HG03175 (cell line): ENCODE measurements around the gene IPPK.

Source experiments
- ATAC-seq: cut with Tn5 transposase; IDR thresholded peaks from one replicate; pipeline ENCODE4 v1.9.1; 2021; ENCODE audit warnings: mild to moderate bottlenecking, moderate library complexity; ENCODE audit not compliant: unreplicated experiment

IPPK gene

DNA sequence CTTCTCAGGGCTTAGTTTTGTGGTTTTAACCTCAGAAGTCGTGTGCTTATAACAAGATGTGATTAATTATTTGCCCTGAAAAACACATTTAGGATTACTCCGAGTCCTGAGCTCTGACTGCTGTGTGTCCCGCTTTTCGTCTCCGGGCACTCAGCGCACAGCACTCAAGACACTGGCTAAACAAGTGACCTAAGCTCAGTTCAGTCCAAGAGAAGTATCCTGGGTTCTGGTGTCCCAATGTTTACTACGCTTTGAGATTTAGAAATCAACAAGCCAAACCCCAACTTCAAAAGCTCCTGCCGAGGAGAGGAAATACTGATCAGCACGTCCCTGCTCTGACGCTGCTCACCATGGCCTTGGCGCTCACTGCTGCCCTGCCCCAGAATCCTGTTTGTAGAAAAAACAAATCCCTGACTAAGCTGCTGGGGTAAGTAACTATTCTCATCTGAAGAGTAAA, 53.2 kb downstream of the IPPK start:
- ATAC-seq, result no peak

DNA sequence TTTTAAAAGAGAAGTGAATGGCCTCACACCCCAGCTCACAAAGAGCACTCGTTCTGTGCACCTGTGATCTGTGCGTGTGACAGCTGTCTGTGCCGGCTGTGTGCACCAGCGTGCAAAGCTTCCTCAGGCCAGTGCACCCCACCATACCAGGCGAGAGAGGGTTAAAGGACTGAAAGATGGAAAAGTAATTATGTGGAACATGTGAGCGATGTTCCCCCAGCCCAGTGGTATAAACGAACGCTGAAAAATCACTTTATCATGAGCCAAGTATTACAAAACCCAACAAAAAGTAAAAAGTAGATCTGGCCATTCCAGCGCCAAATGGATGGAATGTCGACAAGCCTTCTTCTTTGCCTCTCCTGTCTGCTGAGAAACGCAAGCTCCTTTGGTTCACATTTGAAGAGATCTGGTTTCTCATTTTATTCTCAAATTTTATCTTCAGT, 53.7 kb downstream of the IPPK start:
- ATAC-seq, result no peak

DNA sequence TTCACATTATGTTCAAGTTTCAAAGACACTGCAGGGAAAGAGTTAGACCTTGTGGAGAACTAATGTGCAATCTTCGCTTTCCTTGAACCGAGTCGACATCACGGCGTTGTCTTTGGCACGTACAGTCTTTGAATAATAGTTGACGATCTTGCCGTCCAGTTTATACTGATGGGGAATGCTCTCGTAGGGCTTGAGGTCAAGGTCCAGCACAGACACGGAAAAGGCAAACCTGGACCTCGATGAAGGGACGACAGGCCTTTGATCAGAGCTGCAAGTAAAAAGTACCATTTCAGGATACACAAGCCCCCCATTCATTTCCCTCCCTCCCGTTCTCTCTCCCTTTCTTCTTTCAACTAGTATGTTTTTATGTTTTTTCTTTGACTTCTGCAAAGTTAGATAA, 54.1 kb downstream of the IPPK start:
- ATAC-seq, result no peak

DNA sequence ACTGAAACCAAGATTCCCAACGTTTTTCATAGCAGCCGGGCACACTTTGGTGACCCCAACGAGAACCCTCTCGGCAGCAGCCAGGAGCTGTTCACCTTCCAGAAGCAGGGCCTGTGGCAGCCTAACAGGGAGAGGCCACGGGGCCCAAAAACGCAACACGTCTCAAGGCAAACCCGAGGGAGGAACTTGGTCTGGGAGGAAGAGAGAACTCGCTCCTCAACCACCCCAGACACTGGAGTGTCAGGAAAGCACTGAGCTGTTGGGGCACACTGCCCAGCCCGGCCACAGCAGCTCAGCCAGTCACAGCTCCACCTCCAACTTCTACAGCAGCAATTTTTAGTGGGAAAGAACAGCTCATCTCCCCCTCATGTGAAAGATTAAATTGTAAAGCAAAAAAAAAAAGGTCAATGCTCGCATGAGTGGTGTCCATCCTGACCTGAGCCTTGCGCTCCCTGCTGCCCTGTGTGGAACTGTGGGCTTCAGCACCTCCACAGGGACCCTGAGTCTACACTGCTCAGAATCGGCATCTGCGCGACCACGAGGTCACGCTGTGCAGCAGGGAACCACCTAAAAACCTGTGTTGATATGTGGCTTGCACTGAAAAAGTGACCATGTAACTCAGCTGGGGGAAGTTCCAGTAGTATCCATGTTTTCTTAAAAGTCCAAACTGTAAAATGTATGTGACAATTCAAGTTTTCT, 55.0 kb downstream of the IPPK start:
- no peak for ATAC-seq

DNA sequence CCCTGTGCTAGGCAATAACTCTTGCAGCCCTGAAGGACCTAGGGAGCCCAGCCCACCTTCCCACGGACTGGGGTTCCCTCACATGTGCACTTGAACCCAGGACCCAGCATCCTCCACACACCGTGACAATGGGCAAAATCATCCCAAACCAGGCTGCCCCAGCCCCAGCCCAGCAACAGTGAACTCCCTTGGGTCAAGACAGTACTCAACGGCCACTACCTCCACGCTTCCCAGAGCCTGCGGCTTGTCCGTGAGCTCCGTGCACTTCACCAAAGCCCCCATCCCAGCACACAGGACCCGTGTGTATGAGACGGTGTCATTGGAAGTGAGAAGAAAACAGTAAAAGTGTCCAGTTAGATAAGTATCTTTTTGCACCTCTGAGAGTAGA, 55.8 kb downstream of the IPPK start:
- ATAC-seq, result no peak

DNA sequence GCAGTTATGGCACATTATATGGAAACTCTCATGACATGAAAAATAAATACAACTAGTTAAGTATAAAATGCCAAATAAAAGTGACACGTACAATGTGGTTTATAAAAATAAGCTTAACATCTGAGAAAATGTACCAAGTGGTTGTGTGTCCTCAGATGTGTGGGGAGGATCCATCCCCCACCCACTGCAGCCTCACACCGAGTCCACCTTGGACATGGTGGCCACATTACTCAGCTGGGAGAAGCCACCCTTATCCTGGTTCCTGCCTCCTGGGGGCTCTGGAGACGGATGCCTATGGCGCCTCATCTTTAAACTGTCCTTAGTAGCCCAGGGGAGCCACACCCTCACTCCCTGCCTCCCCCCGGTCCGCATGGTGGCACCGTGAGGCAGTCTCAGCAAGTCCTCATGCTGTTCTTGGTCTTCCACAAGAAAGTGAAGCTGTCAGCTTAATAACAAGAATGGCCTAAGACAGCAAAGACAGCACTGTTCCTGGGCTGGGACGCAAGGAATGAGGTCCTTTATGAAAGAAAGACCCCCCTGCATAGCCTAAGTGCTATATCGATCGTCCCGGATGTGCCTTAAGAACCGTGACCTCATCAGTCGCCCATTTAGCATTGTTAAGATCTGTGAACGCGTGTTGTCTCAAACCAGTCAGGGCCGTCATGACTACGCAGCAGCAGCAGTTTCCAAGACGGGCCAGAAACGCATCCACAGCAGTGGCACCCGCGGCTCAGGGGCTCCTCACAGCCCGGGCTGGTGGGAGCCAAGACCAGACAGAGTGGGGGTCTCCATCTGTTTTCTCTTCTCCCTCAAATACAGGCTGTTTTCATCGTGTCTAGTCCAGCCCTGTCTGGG, 56.4 kb downstream of the IPPK start:
- ATAC-seq, result no peak

DNA sequence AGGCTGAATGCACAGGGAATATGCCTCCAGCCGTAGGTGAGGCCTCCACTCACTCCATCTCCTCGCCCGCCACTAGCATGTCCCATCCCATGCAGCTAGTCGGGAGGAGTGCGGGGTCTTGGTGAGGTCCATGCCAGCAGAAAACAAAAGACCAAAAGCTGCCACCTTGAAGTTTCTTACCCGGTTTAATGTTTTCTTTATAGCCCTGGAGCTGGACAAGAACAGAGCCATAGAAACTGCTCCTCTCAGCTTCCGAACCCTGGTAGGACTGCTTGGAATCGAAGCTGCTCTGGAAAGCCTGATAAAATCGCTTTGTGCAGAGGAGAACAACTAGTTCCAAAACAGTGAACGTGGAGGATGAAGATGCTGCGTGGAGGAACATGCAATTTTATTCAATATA, 57.1 kb downstream of the IPPK start:
- ATAC-seq, result no peak

DNA sequence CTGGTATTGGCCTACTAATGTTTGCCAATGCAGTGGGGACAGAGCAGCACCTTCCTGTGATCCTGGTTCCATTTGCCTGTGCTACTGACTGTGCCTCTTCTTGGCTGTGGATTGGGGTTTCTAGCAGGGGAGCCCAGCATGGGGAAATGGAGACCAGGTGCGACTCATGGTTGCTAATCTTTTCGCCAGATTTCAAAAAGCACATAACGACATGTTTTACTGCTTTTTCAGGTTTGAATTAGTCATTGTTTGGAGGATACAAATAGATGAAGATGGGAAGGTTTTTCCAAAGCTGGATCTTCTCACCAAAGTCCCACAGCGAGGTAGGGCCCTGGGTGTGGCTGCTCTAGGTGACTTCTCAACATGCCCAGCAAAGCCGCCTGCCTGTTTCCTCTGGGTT, 57.6 kb downstream of the IPPK start:
- ATAC-seq, result no peak

DNA sequence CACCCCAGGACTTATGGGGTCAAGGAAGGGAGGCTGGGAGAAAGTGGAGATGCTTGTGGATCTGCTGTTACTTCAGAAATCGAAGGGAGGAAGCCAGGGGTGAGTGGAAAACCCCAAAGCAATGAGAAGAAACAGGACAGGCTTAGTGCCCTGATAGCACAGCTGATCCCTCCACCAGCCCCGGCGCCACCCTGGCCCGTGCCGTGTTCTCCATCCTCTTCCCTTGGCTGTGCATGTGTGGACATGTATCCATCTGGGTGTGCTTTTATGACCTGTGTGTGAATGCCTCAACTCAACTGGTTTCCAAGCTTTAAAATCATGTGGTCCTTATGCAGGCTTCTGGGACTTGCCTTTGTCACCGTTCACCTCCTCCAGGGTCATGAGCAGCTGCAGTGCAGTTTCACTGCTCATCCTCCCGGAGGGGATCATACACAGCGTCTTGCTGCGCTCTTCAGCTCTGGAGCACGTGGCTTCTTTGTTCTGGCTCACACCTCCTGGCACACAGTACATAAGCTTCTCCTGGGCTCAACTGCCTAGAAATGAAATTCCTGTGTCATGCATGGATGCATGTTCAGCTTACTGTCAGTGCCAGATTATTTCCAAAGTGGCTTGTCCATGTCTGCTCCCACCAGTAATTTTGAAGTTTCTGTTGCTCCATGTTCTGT, 58.2 kb downstream of the IPPK start:
- no peak for ATAC-seq

DNA sequence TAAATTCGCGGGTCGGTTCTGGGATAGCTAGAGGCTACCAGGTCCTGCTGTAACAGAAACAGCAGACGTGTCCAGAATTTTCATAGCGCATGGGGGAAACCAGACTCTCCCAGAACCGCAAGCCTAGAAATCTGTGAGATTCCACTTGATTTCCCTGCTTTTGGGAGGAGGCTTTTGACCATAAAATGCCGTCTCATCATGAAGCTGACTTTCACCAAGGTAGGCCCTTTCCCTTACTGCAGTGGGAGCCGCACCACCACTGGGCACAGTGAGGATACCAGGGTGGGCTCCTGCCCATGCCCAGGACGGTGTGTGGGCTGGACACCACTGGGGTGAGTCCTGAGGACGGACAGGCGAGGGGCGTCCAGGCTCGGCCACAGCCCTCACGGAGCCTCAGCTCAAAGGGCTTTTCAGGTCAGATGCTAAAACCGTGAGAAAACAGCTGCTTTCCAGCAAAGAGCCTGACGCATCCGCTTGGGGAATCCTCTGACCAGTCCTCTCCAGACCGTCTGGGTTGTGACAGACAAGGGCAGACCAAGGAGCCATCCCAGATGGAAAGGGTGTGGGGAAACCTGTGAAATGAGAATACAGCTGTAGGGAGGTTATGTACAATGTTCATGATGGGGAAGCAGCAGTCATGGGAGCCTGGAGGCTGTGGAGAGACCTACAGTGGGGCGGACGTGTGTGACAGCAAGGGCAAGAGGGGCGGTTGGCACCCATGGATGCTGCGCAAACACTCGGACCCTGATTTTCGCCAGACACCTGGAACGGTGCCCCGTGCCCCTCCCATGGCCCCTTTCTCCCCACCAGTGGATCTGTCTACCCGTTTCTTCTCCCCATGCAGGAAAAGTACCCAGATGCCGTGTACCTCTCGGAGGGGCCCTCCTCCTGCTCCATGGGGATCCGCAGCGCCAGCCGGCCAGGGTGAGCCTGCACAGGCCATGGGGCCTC, 59.2 kb downstream of the IPPK start:
- ATAC-seq, result no peak

DNA sequence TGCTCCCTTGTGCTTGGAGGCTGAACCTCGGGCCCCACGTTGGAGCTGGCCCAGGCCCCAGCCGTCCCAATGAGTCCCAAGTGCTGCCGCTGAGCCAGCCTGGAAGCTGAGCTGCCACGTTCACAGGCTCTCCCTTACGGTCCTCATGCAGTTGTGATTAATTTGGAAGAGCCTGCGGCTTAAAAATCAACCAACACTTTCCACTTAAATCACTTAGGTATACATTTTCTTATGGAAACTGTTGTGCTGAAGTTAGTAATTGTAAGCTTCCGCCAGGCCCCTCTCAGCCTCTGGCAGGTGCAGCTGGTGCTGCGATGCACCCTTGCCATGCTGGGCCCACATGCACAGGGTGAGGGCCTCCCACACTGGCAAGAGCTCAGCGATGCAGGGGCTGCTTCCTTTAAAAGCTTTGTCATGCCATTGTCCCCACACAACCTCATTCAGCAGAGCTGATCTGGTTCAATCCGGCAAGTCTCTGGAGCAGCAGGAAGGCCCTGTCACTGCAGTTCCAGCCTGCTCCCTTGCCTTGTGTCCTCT, 61.0 kb downstream of the IPPK start:
- no peak for ATAC-seq

DNA sequence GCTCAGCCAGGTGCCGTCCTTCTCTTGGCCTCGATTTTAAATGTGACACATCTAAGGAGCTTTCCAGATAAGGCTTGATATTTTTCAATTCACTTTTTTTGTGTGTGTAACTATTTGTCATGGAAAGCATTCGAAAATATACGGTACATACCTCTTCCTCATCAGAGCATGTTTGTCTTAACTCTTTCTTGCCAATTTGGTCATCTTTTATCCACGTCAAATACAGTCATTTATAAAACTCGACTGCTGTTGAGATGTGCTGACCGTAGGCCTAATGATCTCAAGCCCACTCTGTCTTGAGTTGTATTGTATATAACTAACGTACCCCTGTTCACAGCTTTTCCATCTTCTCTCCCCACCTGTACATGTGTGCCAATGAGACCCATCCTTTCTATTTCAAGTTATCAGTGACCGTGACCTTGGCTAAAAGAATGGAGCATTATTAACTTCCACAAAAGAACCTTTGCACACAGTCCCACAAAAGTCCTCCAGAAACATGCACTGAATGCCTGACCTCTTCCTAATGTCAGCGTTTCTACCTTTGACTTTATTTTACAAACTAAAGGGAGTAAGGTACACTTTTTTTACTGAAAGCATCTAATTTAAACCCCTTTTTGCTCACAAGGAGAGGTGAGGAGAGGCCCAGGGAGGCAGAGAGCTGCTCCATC, 61.6 kb downstream of the IPPK start:
- no peak for ATAC-seq

DNA sequence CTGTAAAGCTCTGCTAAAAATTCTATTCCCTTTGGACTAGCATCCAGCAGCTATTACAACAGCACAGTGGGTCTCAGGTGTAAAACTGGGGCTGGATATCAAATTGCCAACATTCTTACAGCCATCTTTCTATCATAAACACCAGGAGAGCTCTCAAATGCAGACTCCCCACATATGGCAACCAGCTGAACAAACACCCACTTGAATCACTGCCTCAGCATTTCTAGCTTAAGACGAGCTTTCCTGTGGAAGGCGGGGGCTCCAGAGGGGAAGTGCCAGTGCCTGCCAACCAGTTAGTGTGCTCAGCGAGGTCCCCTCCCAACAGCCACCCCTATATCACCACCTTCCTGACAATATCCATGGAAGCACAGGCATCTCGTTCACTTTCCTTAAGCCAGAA, 62.2 kb downstream of the IPPK start:
- ATAC-seq, result no peak

DNA sequence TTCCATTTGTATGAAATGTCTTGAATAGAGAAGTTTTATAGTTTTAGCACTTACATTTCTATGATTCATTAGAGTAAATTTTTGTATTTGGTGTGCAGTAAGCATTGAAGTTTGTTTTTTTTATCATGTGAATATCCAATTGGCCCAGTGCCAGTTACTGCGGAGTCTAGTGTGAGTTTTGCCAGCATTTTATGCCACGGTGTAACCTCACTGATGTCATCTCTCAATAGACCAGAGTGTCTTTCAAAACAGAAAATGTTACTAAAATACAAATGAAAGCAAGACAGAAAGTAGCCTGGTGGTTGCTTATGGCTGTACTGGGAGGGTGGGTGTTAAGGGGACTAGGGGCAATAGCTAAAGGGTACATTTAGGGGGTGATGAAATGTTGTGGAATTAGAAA, 62.8 kb downstream of the IPPK start:
- ATAC-seq, result no peak

DNA sequence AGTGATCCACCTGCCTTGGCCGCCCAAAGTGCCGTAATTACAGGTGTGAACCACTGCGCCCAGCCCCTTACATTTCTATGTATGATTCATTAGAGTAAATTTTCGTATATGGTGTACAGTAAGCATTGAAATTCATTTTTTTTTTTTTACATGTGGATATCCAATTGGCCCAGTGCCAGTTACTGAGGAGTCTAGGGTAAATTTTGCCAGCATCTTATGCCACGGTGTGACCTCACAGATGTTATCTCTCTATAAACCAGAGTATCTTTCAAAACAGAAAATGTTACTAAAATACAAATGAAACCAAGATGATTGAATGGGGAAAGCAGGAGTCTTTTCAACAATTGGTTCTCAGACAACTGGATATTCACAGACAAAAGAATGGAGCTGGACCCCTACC, 64.7 kb downstream of the IPPK start:
- no peak for ATAC-seq

DNA sequence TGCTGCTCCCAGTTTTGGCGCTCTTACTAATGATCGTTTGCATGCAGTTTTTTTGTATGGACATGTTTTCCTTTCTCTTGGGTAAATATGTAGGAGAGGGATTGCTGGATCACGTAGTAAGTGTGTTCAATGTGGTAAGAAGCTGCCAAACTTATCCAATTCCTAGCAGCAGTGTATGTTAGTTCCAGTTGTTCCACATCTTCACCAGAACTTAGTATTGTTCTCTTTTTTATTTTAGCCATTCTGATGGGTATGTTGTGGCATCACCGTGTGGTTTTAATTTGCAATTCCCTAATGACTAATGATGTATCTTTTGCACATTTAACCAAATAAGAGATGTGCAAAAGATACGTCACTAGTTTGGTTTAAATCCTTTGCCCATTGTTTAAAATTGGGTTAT, 65.9 kb downstream of the IPPK start:
- ATAC-seq, result no peak

DNA sequence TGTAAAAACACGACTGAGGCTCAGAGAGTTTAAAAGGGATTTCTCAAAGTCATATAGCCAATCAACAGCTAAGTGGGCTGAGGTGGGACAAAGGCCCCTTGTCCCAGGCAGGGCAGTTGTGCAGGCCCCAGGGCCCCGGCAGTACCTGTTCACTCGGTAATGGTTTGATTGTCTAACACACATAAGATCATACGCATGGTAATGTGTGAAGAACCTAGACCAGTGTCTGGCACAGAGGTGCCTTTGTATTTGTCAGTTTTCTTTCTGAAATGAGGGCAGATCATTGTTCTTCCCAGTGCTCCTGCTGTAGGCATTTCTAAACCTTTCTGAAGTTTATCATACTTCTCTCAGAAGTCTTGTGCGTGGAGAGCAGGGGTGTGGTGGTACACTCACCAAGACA, 66.8 kb downstream of the IPPK start:
- no peak for ATAC-seq

DNA sequence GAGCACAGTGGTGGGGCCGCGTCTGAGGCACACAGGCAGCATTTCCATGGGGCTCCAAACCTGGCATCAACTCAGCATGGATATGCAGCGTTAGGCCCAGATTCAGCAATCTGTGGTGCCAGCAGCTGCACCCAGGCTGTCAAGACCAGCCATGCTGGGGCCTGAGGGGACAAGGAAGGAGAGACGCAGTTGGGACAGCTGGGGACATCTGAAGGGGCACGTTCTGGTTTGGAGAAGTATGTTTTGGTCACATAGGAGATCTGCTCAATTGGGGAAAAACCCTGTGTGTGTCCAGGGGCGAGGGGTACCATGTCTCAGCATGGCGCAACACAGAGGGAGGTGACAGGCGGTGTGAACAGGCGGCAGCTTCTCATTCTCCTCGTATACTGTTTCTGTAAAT, 67.5 kb downstream of the IPPK start:
- no peak for ATAC-seq

DNA sequence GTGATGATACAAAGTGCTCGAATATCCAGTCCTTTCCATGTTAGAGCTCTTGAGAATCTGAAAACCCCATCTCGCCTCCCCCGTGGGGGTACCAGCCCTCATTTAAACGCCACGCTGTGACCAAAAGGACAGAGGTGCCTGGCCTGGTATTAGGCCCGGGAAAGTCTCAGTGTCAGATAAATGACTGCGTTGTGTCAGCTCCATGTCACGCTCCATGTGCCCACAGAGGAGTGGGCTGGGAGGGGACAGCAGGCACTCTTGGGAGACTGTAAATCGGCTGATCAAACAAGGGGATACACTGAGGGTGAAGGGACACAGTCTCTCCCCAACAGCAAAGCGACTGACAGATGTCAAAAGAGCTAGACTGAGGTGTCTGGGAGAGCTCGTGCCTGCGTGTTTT, 68.5 kb downstream of the IPPK start:
- ATAC-seq, result no peak
